HG02943 (cell line): ENCODE measurements around the gene ENTPD3.

Source experiments
- ATAC-seq: cut with Tn5 transposase; IDR thresholded peaks from one replicate; pipeline ENCODE4 v1.9.1; 2021; ENCODE audit warnings: mild to moderate bottlenecking, low read depth, moderate library complexity; ENCODE audit not compliant: unreplicated experiment

The ENTPD3 gene

GRCh38 chr3:40387001-40387894, at the start of gene ENTPD3:
ENTPD3 (plus strand) TSS chr3:40387184; CDS start chr3:40388058, 874 bp downstream.
- ATAC-seq = no peak

GRCh38 chr3:40339871-40340270, 47.1 kb upstream of the ENTPD3 start:
- no peak for ATAC-seq

- no peak for ATAC-seq
Observed at GRCh38 chr3:40340541-40341170, 46.3 kb upstream of the ENTPD3 start.

- ATAC-seq = no peak
Observed at GRCh38 chr3:40341671-40342070, 45.3 kb upstream of the ENTPD3 start.

- no peak for ATAC-seq
Observed at GRCh38 chr3:40350529-40350928, 36.5 kb upstream of the ENTPD3 start.

- ATAC-seq = no peak
Observed at GRCh38 chr3:40355410-40355809, 31.6 kb upstream of the ENTPD3 start.

- ATAC-seq = no peak
Observed at GRCh38 chr3:40358454-40358853, 28.5 kb upstream of the ENTPD3 start.

GRCh38 chr3:40363674-40364073, 23.3 kb upstream of the ENTPD3 start:
- ATAC-seq = no peak

GRCh38 chr3:40366203-40367162, 20.5 kb upstream of the ENTPD3 start:
- no peak for ATAC-seq

- no peak for ATAC-seq
Observed at GRCh38 chr3:40369716-40370115, 17.3 kb upstream of the ENTPD3 start.

GRCh38 chr3:40377822-40378221, 9.2 kb upstream of the ENTPD3 start:
- ATAC-seq = no peak

- ATAC-seq = no peak
Observed at GRCh38 chr3:40379674-40380306, 7.2 kb upstream of the ENTPD3 start.

GRCh38 chr3:40381904-40382616, 4.9 kb upstream of the ENTPD3 start:
- no peak for ATAC-seq

GRCh38 chr3:40382617-40382979, 4.4 kb upstream of the ENTPD3 start:
- no peak for ATAC-seq

GRCh38 chr3:40386213-40386612, 771 bp upstream of the ENTPD3 start:
- ATAC-seq = no peak

- no peak for ATAC-seq
Observed at GRCh38 chr3:40387895-40388254, 891 bp downstream of the ENTPD3 start.

GRCh38 chr3:40396406-40396805, 9.4 kb downstream of the ENTPD3 start:
- no peak for ATAC-seq

GRCh38 chr3:40397129-40397528, 10.1 kb downstream of the ENTPD3 start:
- no peak for ATAC-seq

GRCh38 chr3:40397912-40398311, 10.9 kb downstream of the ENTPD3 start:
- ATAC-seq = no peak

GRCh38 chr3:40398346-40398745, 11.4 kb downstream of the ENTPD3 start:
- no peak for ATAC-seq
